ENCODE measurements around the gene TRAM2. TPM values are rescaled to one million over a fixed set of nuclear protein-coding genes. Genes with fewer than 3 reads are reported as not detected.
A peak's percentile ranks its signal among the peaks of the same experiment; 100 is the strongest.

The TRAM2 gene
- total and polyA plus RNA-seq, 8 donors: 22.1 to 38.4 (median 27.4) TPM

DNA sequence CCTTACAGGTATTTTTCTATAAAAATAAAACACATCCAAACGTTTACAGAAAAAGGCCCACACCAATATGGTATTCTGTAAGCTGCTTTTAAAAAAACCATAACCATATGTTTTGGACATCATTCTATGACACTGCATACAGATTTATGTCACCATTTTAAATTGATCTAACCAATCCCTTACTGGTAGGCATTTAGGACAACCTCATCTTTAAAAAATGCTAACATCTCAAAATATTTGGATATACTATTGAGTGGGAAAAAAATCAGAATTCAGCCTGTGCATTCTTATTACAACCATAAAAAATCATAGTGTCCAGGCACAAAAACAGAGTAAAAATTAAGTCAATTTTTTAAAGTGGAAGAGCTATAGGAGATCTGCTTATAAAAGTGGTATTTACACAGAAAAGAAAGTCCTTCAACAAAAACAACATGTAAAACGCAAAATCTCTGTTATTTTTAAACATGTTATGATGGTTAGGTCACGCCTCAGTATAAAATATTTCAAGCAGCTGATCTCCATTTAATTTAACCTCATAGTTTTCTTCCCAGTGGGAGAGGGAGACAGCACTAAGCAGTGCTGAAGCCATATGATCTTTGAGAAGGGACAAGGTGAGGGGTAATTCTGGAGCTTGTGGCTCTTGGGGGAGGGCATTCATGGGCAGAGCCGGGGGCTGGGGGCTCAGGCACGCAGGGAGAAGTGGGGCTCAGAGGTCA, 21.2 kb downstream of the TRAM2 start:
- Histone ChIP-seq H3K27ac (no peak overlapping the region), H3K4me1 (peaks cover 30 to 37% of the 10 kb centered on the region in 2 donors), H3K36me3 (no peaks in the 10 kb centered on the region), H3K27me3 (no peaks in the 10 kb centered on the region), H3K9me3 (no peaks in the 10 kb centered on the region), H3K4me3 (no peak overlapping the region)
- ATAC-seq (no peak), DNase-seq (no peak)
- intact Hi-C loops (cut with DNase I): no loop called here
- TF ChIP-seq, protein P1, sequence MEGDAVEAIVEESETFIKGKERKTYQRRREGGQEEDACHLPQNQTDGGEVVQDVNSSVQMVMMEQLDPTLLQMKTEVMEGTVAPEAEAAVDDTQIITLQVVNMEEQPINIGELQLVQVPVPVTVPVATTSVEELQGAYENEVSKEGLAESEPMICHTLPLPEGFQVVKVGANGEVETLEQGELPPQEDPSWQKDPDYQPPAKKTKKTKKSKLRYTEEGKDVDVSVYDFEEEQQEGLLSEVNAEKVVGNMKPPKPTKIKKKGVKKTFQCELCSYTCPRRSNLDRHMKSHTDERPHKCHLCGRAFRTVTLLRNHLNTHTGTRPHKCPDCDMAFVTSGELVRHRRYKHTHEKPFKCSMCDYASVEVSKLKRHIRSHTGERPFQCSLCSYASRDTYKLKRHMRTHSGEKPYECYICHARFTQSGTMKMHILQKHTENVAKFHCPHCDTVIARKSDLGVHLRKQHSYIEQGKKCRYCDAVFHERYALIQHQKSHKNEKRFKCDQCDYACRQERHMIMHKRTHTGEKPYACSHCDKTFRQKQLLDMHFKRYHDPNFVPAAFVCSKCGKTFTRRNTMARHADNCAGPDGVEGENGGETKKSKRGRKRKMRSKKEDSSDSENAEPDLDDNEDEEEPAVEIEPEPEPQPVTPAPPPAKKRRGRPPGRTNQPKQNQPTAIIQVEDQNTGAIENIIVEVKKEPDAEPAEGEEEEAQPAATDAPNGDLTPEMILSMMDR (IDR thresholded peaks at IDR 0.05): no peak

DNA sequence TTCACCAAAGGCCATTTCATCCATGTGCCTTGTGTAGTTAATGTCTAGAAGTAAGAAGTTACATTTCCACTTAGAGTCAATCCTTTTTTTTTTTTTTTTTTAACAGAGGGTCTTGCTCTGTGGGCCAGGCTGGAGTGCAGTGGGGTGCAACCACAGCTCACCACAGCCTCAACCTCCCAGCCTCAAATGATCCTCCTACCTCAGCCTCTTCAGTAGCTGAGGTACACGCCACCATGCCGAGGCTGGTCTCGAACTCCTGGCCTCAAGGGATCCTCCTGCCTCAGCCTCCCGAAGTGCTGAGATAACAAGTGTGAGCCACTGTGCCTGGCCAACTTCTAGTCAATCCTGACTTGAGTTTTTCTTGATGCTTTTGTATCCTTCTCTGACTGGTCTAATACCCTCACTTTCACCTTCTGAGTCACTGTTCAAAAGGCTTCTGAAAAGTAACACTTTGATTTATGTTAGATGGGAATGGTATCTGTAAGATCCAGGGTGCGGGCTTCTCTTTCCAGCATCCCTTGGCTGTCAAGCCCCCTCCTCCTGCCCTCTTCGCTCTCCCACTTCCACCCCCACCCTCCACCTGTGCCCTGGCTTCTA, 22.1 kb downstream of the TRAM2 start:
- ATAC-seq (no peak), DNase-seq (no peak)
- Histone ChIP-seq H3K36me3 (no peaks in the 10 kb centered on the region), H3K4me1 (peaks cover 37 to 45% of the 10 kb centered on the region in 2 donors), H3K4me3 (no peak overlapping the region), H3K27me3 (no peaks in the 10 kb centered on the region), H3K9me3 (no peaks in the 10 kb centered on the region), H3K27ac (no peak overlapping the region)
- intact Hi-C loops (cut with DNase I): no loop called here
- TF ChIP-seq, protein P1 (IDR thresholded peaks at IDR 0.05): no peak

DNA sequence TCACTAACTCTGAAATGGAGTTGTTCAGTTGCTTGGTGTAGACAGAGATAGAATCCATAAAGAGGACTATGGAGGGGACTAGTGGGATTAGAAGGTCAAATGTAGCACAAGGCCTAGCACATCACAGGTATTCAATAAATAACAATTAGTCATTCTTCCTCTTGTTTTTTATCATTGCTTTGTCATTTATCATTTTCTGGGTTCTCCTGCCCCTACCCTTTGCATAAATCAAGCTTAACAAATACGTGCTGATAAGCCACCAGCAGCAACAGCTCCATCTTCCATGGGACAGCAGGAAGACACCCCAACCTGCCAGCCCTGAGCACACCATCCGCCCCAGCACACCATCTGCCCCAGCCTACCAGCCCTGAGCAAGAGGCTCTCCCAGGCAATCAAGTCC, 23.1 kb downstream of the TRAM2 start:
- H3K27ac ChIP-seq: no peak overlapping the region
- H3K9me3 ChIP-seq: no peaks in the 10 kb centered on the region
- intact Hi-C loops (cut with DNase I): no loop called here
- H3K36me3 ChIP-seq: no peaks in the 10 kb centered on the region
- no peak overlapping the region for H3K4me3 ChIP-seq
- TF ChIP-seq, protein P1 (IDR thresholded peaks at IDR 0.05): no peak
- H3K27me3 ChIP-seq: no peaks in the 10 kb centered on the region
- DNase-seq (no peak), ATAC-seq (no peak)
- H3K4me1 ChIP-seq: peaks cover 37 to 46% of the 10 kb centered on the region in 2 donors

DNA sequence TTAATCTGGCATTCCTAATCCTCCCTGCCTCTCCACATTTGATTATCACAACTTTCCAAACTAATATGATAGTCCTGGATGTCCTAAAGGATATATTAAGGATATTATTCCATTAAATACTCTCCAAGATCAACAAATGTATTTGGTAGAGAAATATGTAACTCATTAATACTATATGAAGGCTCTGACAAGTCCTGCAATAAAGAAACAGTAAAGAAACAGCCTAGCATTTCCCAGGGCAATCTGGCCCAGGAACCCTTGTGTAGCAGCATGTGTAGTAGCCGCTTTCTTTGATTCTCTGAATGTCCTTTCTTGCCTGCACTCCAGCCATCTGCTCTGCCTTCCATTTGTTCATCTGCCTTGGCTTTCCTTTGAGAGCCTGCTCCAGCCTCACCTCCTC, 23.7 kb downstream of the TRAM2 start:
- ATAC-seq (no peak), DNase-seq (no peak)
- no peaks in the 10 kb centered on the region for H3K27me3 ChIP-seq
- intact Hi-C loops (cut with DNase I): no loop called here
- peaks cover 36 to 47% of the 10 kb centered on the region in 2 donors for H3K4me1 ChIP-seq
- H3K9me3 ChIP-seq: no peaks in the 10 kb centered on the region
- TF ChIP-seq, protein P1 (IDR thresholded peaks at IDR 0.05): no peak
- no peak overlapping the region for H3K27ac ChIP-seq
- H3K36me3 ChIP-seq: no peaks in the 10 kb centered on the region
- H3K4me3 ChIP-seq: no peak overlapping the region

DNA sequence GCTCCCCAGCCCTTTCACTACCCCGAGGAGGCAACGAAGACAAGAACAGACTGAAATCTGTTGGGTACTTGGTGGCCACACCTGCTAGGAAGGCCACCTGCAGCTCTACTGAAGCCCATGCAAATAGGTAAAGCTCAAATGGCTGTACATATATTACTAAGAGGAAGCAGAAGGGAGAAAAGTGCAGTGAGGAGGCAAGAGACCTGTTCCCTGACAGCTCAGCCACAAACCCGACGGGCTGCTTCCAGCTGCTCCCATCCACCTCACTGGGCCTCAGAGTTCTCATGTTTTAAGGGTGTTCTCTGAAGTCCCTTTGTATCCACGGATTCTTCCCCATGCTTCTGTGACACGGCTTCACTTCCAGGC, 24.6 kb downstream of the TRAM2 start:
- peak; percentile 47 for ATAC-seq
- no peak overlapping the region for H3K4me3 ChIP-seq
- H3K4me1 ChIP-seq: peaks cover 27 to 50% of the 10 kb centered on the region in 2 donors

More for the DNA sequence above, 24.6 kb downstream of the TRAM2 start:
- no peaks in the 10 kb centered on the region for H3K9me3 ChIP-seq
- TF ChIP-seq, protein P1 (IDR thresholded peaks at IDR 0.05): no peak
- no peaks in the 10 kb centered on the region for H3K36me3 ChIP-seq
- no peak for DNase-seq
- intact Hi-C loops (cut with DNase I): no loop called here
- H3K27me3 ChIP-seq: no peaks in the 10 kb centered on the region
- no peak overlapping the region for H3K27ac ChIP-seq

Measured in left lung (tissue), 10 donors.